Epithelial cell of prostate (primary cell): ENCODE measurements around the gene CPNE1.
"Not testable (repeated sequence)": the region's sequence is repeated elsewhere in the genome, so short reads cannot be mapped to it uniquely, and the experiment has no call there.

ENCODE experiments used
- DNase-seq: peaks from one replicate; pipeline ENCODE4 v3.0.0-alpha.2; 2011; ENCODE audit warnings: low read depth, low spot score
- H3K27ac ChIP-seq: fragments of 450-650 bp; 2 replicates; pipeline ENCODE4 v1.5.1; 2017; ENCODE audit warnings: mild to moderate bottlenecking

The CPNE1 gene

DNA sequence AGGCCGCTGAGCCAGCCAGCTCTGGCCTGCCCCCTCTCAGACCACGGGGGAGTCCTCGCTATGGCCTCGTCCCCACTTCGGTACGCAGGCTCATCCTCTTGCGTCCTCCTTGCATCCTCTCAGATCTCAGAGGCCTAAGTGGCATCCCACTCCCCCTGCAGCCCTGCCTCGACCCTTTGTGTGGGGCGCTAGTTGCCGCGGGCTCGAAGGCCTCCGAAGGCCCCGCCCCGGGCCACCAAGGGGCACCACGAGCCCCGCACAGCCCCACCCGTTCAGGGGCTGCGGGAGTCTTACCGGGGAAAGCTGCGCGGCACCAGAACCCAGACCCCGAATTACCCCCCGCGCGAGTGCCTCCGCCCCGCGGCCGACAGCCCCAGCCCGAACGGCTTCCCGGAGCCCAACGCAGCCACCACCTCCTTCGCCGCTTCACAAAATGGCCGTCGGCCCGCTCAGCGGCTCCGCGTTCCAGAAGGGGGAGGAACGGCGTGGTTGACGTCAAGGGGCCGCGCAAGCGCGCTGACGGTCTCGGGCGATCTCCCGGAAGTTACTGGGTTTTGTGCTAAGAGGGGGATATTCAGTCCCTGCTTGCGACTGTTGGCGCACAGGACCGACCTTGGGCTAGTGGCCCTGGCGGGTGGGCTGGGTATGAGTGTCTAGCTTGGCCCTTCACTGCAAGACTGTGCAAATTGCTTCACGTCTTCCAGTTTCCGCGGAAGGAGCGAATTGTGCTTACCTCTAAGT lies at the start of gene CPNE1, which contains the start of gene RBM12:
CPNE1 (minus strand) TSS at position 435 of the 741 bp plus-strand sequence. CDS start 31,977 bp downstream, outside the sequence.
RBM12 (minus strand) TSS at position 435 of the 741 bp plus-strand sequence. CDS start 9,578 bp downstream, outside the sequence.
- peak; percentile 49 for DNase-seq
- peak within 1 kb of the TSS; percentile 81 for H3K27ac ChIP-seq

DNA sequence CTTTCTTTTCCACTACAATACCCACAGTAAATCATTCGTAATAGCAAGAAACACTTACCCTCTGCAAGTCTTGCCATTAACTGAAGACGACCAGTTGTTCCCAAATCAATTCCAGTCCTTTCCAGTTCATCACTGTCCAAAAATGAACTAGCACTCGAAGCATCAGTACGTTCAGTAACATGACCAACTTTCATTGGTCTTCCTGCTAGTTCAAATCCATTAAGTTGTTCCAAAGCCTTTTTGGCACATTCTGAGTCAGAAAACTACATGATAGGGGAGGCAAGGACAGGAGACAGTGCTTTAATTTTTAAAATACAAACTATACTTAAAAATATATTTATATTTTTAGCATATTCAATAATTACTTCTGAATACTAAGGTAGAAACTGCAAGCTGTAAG lies 49.4 kb upstream of the CPNE1 start:
- H3K27ac ChIP-seq = no peak overlapping the region
- no peak for DNase-seq

DNA sequence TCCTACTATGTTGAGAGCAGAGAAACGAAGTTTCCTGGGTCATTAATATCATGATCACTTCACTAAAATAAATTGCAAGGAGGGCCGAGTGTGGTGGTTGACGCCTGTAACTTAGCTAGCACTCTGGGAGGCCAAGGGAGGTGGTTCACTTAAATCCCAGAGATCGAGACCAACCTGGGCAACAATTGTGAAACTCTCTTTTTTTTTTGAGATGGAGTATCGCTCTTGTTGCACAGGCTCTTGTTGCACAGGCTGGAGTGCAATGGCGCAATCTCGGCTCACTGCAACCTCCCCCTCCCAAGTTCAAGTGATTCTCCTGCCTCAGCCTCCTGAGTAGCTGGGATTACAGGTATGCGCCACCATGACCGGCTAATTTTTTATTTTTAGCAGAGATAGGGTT lies 48.4 kb upstream of the CPNE1 start:
- not testable (repeated sequence) for H3K27ac ChIP-seq, DNase-seq

DNA sequence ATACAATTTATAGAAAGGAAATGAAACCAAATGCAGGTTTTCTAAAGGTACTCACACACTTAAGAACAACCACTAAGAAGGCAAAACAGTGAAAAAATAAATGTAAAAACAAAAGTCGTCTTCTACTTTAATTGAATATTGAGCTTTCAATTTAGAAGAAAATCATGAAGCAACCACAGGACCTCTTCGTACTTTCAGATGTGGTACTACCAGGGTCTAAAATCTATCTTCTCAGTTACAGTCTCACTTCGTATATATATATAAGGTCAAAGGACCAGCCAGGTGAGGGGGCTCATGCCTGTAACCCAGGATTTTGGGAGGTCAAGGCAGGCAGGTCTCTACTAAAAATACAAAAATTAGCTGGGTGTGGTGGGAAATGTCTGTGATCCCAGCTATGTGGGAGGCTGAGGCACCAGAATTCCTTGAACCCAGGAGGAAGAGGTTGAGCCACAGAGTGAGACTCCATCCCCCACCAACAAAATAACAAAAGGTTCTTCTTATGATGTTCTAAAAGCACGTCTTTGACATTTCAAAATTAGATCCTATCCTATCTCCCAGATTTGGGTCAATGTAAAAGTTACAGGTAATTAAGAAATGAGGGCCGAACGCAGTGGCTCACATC lies 47.0 kb upstream of the CPNE1 start:
- no peak for DNase-seq
- no peak overlapping the region for H3K27ac ChIP-seq

DNA sequence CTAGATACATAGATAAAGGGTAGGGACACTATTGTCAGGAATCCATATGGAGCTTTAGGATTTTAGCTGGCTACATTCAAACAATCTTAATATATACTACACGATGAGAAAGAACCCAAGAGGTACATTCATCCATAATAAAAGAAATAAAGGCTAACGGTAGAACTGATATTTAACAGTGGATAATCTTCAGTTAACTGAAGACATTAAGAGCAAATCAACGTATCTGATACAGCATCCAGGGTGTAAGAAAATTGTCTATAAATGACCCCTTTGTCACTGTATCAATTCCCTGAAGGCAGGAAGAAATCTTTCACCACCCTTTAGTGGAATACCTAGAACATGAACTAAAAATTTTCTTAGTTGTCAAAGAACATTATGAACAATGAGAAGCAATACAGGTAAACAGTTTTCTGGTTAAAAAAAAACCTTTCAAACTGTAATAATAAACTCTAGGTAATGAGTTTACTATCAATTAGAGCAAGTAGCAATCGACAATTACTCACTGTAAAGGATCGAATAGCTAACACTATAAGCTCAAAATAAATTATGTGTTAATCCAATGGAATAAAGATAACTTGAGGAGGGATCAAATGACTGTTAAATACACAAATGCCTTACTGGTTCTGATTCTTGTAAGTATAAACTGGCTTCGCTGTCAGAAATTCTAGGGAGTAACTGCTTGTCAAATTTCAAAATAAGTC lies 46.3 kb upstream of the CPNE1 start:
- H3K27ac ChIP-seq = no peak overlapping the region
- no peak for DNase-seq

DNA sequence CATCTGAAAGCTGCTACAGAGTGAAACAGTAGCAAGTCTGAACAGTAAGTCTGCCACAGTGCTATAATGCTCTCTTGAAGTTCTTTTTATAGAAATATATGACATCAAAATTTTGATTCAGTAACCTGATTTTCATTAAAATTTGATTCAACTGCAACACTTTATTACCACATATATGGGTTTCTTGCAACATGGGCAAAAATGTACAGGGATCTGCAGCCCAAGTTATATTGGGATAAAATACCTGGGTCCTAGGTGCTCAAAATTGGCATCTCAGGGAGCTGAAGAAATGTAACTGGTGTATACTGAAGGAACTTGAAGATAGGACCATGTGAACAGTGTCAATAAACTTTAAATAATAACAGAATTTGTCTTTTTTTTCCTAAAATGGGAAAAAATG lies 45.3 kb upstream of the CPNE1 start:
- no peak for DNase-seq
- no peak overlapping the region for H3K27ac ChIP-seq

DNA sequence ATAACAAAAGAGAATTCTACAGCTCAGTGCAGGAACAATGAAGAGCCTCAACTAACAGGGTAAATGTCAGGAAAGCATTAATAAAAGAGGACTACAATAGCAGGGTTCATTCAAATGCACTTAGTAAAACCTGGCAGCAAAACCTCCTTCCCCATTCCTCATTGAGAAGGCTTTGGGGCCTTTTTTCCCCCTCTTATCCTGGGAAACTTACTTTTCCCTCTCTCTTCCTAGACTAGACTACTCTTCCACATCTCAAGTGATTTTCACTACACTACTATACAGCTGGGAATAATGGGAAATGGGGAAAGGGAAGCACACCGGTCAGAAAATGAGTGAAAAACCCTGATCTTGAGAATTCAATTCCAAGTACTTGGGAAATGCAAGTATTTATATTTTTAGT lies 44.6 kb upstream of the CPNE1 start:
- DNase-seq = no peak
- peak overlapping the region; percentile 9 for H3K27ac ChIP-seq

DNA sequence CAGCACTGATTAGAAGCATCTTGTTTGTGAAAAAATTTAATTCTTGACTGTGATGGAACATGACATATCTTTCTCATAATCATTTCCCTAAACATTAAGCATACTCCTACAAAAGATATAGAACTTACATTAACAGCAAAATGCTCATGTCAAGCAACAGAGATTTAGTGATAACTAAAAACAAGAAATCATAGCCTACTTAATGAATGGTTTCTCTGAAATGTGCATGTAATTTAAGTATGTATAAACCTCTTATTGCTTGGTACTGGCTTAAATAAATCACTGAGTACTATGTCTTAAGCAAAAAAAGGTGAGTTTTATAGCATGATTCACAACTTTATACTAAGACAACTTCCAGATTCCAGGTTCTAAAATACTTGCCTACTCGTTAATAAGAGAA lies 43.8 kb upstream of the CPNE1 start:
- no peak overlapping the region for H3K27ac ChIP-seq
- no peak for DNase-seq

DNA sequence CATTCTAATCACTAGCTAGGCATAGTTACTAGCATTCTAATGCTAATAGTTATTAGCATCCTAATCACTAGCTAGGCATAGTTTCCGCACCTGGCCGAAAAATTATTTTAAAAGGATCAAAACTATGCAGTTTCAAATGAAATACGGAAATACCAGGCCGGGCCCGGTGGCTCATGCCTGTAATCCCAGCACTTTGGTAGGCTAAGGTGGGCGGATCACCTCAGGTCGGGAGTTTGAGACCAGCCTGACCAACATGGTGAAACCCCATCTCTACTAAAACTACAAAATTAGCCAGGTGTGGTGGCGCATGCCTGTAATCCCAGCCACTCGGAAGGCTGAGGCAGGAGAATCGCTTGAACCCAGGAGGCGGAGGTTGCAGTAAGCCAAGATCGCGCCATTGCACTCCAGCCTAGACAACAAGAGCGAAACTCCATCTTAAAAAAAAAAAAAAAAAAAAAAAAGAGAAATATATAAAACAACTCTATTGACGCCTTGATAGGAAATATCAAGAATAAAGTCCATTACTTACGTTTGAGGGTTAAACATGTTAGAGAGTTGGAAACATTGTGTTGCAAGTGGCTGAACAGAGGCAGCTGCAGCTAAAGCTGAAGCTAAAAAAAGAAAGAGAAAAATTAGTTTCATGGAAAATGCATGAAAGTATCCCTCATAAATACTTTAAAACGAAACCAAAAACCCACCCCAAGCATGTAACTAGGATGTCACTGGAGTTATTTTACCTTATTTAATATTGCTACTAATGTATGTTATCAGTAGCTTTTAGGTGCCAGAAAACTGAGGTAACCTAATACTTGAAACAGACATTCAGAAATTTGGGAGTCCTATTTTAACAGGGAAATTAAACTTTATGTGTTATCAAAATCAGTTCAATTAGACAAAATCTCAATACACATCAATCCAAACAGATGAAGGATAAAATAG lies 42.2 kb upstream of the CPNE1 start:
- not testable (repeated sequence) for H3K27ac ChIP-seq, DNase-seq

DNA sequence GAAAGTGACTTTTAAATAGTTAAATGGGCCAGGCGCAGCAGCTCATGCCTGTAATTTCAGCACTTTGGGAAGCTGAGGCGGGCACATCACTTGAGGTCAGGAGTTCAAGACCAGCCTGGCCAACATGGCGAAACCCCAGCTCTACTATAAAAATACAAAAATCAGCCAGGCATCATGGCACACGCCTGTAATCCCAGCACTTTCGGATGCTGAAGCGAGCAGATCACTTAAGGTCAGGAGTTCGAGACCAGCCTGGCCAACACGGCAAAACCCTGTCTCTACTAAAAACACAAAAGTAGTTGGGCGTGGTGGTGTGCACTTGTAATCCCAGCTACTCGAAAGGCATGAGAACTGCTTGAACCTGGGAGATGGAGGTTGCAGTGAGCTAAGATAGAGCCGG lies 41.2 kb upstream of the CPNE1 start:
- not testable (repeated sequence) for H3K27ac ChIP-seq, DNase-seq

DNA sequence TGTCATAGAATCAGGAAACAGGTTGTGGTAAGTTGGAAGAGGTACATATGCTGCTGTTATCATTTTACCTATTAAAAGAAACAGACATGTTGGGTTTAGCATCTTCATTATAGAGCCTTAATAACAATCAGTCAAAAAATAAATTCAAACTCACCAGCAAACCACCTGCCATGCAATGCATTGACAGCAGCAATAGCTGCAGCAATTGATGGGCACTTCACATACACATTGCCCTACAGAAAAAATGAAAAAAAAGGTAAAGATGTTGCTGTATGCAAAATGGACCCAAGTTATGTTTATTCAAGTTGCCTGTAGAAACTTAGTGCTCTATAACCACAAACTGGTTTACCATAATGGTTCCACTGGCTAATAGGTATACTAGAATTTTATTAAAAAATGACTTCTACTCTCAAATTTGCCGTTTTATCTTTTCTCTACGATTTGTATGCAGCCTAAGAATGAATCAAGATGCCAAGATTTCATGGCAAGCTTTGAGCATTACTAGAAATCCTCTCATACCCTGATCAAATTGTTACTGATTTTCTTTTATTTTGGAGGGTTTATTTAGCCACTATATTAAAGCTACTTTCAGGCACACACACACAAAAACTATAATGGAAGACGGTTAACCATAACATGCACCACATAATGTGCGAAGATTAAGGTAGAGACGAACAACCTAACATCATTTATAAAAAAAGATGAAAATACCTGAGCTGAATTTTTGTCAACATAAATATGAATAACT lies 40.0 kb upstream of the CPNE1 start:
- H3K27ac ChIP-seq = no peak overlapping the region
- DNase-seq = no peak

DNA sequence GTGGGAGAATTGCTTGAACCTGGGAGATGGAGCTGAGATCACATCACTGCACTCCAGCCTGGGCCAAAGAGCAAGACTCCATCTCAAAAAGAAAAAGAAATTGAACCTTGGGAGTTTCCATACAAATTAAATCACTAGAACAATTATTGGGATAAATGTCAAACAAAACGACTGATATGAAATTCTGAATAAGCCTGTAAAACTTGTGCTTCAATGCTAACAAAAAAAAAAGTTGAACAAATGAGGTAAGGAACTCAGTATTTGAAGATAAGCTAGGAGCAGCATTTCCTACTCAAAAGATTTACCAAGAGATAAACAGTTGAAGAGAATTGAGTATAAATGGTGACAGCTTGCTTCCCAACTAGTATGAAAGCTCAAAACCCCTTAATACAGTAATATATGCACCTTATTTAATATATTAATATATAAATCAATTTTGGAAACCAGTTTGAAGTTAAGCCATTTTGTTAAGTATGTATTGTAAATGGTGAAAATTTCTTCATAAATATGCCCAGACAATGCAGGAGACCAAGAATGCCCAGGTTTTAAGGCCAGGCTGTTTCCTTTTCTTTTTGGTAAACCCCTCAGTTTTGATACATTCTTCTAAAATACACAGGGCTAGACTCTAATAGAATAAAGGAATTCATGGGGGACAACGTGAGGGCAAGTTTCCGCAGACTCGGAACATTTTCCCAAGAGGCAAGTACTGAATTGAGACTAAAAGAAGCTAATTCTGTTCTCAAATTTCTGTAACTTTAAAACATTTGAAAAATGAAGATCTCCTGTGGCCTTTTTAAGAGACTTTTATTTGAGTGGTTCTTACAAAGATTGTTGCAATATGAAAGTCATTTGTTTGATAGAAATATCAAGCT lies 38.4 kb upstream of the CPNE1 start:
- no peak for DNase-seq

DNA sequence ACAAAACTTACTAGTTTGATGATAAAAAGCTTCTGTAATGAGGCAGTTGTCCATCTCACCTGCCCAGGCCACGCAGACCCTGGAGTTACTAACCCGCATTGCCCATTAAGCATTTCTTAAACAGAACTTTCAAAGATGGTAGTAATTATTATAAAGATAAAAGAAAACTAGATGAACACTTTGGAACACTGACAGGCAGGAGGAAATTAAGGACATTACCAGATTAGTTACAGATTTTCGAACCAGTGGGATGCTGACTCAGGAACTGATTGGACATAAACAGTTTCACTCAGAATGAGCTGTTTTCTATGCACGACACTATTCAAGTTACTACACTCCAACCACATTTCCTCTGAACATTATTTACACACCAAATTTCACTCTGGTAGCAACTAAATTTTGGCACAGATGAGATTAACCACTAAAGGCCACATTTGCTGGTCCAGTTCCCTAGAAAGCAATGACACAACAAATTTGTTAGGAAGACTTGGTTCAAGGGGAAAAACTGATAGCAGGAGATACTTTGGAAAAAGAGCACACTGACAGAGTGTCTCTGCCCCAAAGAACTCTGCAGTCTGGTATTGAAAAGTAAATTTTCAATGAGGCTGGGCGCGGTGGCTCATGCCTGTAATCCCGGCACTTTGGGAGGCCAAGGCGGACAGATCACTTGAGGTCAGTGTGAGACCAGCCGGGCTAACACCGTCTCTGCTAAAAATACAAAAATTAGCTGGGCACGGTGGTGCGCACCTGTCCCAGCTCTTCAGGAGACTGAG lies 37.5 kb upstream of the CPNE1 start:
- H3K27ac ChIP-seq = peak overlapping the region; percentile 35

More for the DNA sequence above, 38.4 kb upstream of the CPNE1 start:
- peak overlapping the region; percentile 35 for H3K27ac ChIP-seq

DNA sequence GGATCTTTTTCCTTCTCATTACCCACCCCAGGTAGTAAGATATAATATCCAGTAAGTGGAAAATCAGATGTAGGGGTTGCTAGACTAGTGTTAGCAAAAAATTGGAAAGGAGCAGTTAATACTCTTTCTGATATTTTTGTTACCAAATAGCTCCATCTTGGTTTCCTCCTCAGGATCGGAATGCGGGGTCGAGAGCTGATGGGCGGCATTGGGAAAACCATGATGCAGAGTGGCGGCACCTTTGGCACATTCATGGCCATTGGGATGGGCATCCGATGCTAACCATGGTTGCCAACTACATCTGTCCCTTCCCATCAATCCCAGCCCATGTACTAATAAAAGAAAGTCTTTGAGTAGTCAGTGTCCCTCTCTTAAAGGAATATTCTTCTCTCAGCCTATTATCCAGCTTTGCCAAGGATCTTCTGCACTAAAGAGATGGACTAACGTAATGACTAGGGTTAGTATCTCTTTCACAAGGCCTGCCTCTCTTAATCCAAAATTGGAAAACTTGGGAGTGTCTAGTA lies 36.0 kb upstream of the CPNE1 start:
- no peak for DNase-seq
- H3K27ac ChIP-seq = peak overlapping the region; percentile 94

More for the DNA sequence above, 37.5 kb upstream of the CPNE1 start:
- no peak for DNase-seq

DNA sequence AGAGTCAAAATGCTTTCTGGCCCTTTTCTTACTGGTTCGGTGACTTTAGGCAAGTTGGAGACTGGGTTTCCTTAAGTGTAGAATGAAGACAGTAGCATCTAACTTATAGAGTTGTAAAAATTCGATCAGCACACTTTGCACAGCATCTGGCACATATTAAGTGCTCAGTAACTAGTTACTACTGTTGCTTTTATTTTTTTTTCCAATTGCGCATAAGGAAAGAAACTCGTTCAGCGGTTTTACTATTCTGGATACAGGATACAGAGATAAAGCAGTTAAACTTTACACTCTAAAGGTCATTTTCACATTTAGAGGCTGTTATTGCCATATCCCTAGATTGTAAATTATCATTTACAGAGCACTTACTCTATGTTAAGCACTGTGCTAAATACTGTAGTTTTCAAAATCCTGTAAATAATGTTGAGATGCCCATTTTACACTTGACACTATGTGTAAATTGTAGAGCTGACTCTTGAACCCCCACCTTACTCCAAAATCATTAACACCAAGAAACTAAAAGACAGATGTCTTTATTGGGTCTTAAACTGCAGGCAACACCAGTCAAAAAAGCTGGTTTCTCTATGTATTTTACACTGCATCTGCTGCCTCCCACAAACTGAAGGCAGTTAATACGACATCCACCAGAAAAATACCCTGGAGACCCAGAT lies 35.4 kb upstream of the CPNE1 start:
- H3K27ac ChIP-seq = peak overlapping the region; percentile 94
- no peak for DNase-seq

DNA sequence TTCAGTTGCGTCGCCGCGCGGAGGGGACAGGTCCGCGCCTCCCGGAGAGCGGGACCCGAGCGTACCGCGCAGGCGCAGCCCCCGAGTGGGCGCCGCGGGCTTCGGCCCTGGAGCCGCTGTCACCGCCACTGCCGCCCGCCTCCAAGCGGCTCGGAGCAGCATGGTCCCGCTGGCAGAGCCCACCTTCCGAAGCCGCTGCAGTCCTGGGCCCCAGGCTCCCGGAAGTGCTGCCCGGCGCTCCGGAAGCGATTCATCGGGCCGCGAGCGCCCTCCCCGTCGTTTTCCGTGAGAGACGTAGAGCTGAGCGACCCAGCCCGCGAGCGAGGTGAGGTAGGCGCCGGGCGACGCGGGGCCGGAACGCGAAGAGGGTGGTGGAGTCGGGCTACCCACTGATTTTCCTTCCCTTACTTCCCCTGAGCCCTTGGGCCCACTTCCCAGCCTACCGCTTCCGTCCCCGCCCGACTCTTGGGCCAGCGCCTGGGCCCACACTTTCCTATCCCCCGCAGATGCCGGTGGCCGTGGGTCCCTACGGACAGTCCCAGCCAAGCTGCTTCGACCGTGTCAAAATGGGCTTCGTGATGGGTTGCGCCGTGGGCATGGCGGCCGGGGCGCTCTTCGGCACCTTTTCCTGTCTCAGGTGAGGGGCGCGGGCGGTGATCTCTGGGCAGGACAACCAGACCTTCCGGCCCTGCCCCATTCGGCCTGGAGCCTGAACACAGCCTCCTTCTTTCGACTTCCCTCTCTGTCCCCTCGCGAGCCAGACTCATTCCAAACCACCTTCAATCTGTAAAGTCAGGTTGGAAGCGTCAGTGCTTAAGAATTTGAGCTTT lies 34.6 kb upstream of the CPNE1 start, which contains the start of the genes NFS1 and ROMO1:
NFS1 (minus strand) TSS at position 226 of the 830 bp plus-strand sequence; CDS start at position 162, 64 bp downstream.
ROMO1 (plus strand) TSS at position 279 of the 830 bp plus-strand sequence; CDS start at position 507, 228 bp downstream.
- peak within 1 kb of the TSS; percentile 94 for H3K27ac ChIP-seq
- DNase-seq = no peak
